ENCODE results near the gene ZNF862. TPM values are rescaled to one million over a fixed set of nuclear protein-coding genes. Genes with fewer than 3 reads are reported as not detected.

The ZNF862 gene
- total and polyA plus RNA-seq, 2 of the 13 experiments (the other 11 are each of a cell fraction or from before 2014, with no cell fraction given): 0.89 to 2.0 TPM

DNA sequence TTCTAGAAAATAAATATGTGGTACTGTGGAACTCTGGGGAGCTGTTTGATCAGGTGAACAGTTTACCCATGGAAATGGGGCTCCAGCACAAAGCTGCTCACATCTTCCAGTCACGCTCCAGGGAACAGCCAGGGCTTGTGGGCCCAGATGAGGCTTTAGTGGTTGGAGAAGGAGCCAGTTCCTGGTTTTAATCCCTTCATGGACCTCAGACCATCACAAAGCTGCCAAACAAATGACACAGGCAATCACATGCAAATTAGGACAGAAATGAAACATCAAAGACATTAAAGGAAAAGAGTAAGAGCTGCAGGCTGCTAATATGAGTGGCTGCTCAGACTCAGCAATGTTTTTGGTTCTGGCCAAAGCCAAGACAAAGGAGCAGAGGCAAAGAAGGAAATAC is 33.4 kb downstream of the ZNF862 start:
- Histone ChIP-seq H2AFZ (ENCODE audit: low read length) (no peak overlapping the region), H3K79me2 (ENCODE audit: insufficient read depth, low read length) (peaks cover 8% of the 10 kb centered on the region), H3K27me3 (ENCODE audit: control insufficient read depth in 1 of 2, insufficient read depth in 2 of 2, low read length in 2 of 2) (no peaks in the 10 kb centered on the region), H3K4me1 (ENCODE audit: insufficient read depth, low read length) (peaks cover 33% of the 10 kb centered on the region), H3K4me3 (replicated peaks in 1 of 3; ENCODE audit: insufficient read depth in 1 of 3, low read depth in 2 of 3, low read length in 3 of 3) (no peak overlapping the region), H3K9ac (ENCODE audit: insufficient read depth, low read depth, low read length) (no peak overlapping the region), H3K36me3 (replicated peaks in 1 of 2; ENCODE audit: control insufficient read depth in 1 of 2, insufficient read depth in 2 of 2, low read length in 2 of 2) (no peaks in the 10 kb centered on the region), H3K27ac (ENCODE audit: extremely low read length, insufficient read depth, low read length) (no peak overlapping the region), H3K9me3 (ENCODE audit: low read length) (no peaks in the 10 kb centered on the region), H4K20me1 (ENCODE audit: insufficient read depth, low read length) (no peaks in the 10 kb centered on the region), H3K4me2 (ENCODE audit: low read depth, low read length) (no peak overlapping the region)
- ChIA-PET POLR2A (no interaction called here), CTCF (ENCODE audit: low intra/inter-chr PET ratio, low total read pairs) (no interaction called here)
- TF ChIP-seq TRIM24 (CRISPR knock-in tag; IDR thresholded peaks at IDR 0.05) (no peak), RBM39 (IDR thresholded peaks at IDR 0.05; ENCODE audit: low read depth, low read length, poor library complexity, severe bottlenecking) (no peak), RFX5 (IDR thresholded peaks at IDR 0.05; ENCODE audit: low read depth, low read length) (no peak), ZSCAN31 (CRISPR knock-in tag; IDR thresholded peaks at IDR 0.05; ENCODE audit: low read depth) (no peak), HOXA7 (CRISPR knock-in tag; IDR thresholded peaks at IDR 0.05) (no peak), ZMAT3 (CRISPR knock-in tag; conservative IDR thresholded peaks at IDR 0.05) (no peak), ZFP37 (CRISPR knock-in tag; IDR thresholded peaks at IDR 0.05; ENCODE audit: borderline replicate concordance) (no peak)
- TF ChIP-seq, protein P1, sequence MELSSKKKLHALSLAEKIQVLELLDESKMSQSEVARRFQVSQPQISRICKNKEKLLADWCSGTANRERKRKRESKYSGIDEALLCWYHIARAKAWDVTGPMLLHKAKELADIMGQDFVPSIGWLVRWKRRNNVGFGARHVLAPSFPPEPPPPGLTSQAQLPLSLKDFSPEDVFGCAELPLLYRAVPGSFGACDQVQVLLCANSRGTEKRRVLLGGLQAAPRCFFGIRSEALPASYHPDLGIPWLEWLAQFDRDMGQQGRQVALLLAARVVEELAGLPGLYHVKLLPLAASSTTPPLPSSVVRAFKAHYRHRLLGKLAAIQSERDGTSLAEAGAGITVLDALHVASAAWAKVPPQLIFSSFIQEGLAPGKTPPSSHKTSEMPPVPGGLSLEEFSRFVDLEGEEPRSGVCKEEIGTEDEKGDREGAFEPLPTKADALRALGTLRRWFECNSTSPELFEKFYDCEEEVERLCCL (CRISPR knock-in tag; IDR thresholded peaks at IDR 0.05; ENCODE audit: borderline replicate concordance): no peak
- TF ChIP-seq, protein P2, sequence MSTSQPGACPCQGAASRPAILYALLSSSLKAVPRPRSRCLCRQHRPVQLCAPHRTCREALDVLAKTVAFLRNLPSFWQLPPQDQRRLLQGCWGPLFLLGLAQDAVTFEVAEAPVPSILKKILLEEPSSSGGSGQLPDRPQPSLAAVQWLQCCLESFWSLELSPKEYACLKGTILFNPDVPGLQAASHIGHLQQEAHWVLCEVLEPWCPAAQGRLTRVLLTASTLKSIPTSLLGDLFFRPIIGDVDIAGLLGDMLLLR (CRISPR knock-in tag; IDR thresholded peaks at IDR 0.05): no peak
- TF ChIP-seq, protein P3, sequence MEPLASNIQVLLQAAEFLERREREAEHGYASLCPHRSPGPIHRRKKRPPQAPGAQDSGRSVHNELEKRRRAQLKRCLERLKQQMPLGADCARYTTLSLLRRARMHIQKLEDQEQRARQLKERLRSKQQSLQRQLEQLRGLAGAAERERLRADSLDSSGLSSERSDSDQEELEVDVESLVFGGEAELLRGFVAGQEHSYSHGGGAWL (CRISPR knock-in tag; IDR thresholded peaks at IDR 0.05): no peak
- BruUV-seq (replicated peaks): no TSS peak
- no peak for DNase-seq (ENCODE audit: low spot score)
- ATAC-seq: no peak
- no peak for FAIRE-seq
- in situ Hi-C loops (cut with HindIII; ENCODE audit: extremely low pct_ligation_motif_present, low pct_unique_long_range_greater_than_20kb) (loop anchor here (25.0 kb wide), 1 partner anchor 166 kb away; no protein-coding TSS in a partner anchor), intact Hi-C loops (cut with micrococcal nuclease; ENCODE audit: unreplicated experiment) (no loop called here)
- 100% methylated on average over 1 of the region's 1 CpG for WGBS (ENCODE audit: low lambda C conversion rate)
